Lung (tissue), 12 donors: Measurements from ENCODE around the gene CRYGN. TPM values are rescaled to one million over a fixed set of nuclear protein-coding genes. Genes with fewer than 3 reads are reported as not detected.

Experiments used
- ATAC-seq: fragments of 200-7000 bp; cut with Tn5 transposase; one replicate; pipeline ENCODE4 v1.9.1; 2020; ENCODE audit warnings: moderate number of reproducible peaks; ENCODE audit not compliant: insufficient read depth, low FRiP score
- DNase-seq, 3 donors: peaks; one replicate each; pipeline ENCODE4 v3.0.0-alpha.2; 2013 to 2017
- H3K27ac ChIP-seq, 2 donors: one replicate each; pipeline ENCODE4 v1.5.1; 2013; ENCODE audit warnings: mild to moderate bottlenecking in 2 of 2, moderate library complexity in 2 of 2, control low read depth in 1 of 2, inconsistent platforms in 1 of 2, low read depth in 1 of 2, low read length in 1 of 2
- H3K27me3 ChIP-seq, 3 donors: one replicate each; pipeline ENCODE4 v1.5.1; 2013; ENCODE audit warnings: low read length in 2 of 3; ENCODE audit not compliant: control insufficient read depth in 3 of 3, insufficient read depth in 3 of 3
- H3K36me3 ChIP-seq, 4 donors: one replicate each; pipeline ENCODE4 v1.5.1; 2013; ENCODE audit warnings: low read length in 4 of 4, mild to moderate bottlenecking in 1 of 4, moderate library complexity in 1 of 4; ENCODE audit not compliant: control insufficient read depth in 4 of 4, insufficient read depth in 4 of 4
- H3K4me1 ChIP-seq, 5 donors: one replicate each; pipeline ENCODE4 v1.5.1; 2013; ENCODE audit warnings: low read length in 5 of 5, mild to moderate bottlenecking in 2 of 5, moderate library complexity in 1 of 5; ENCODE audit not compliant: control insufficient read depth in 5 of 5, insufficient read depth in 5 of 5
- H3K4me3 ChIP-seq: one replicate; pipeline ENCODE4 v1.5.1; 2013; ENCODE audit warnings: mild to moderate bottlenecking, control low read depth, moderate library complexity
- H3K9ac ChIP-seq, 2 donors: one replicate each; pipeline ENCODE4 v1.5.1; 2013; ENCODE audit warnings: low read length in 2 of 2, control low read depth in 1 of 2; ENCODE audit not compliant: insufficient read depth in 1 of 2
- H3K9me3 ChIP-seq, 4 donors: one replicate each; pipeline ENCODE4 v1.5.1; 2013; ENCODE audit warnings: low read length in 3 of 4, mild to moderate bottlenecking in 1 of 4, moderate library complexity in 1 of 4; ENCODE audit not compliant: control insufficient read depth in 4 of 4, insufficient read depth in 3 of 4
- WGBS, 2 donors: extraction: QIAGEN DNeasy Blood & Tissue Kit; methylation state at CpG; one replicate each; pipeline ENCODE4 v1.1.7; 2013; 5-methylcytosine and 5-hydroxymethylcytosine counted together
- polyA plus RNA-seq, 2 donors: library from polyadenylated mRNA; stranded (reverse); fragments of 200-250 nt; gene quantifications; one replicate each; pipeline ENCODE4 v1.2.1, GENCODE V29; 2013
- total RNA-seq, 2 donors: library from RNA; depleted of rRNA in 1 of 2; stranded (reverse); fragments of >200 nt in 1 of 2; gene quantifications; one replicate each; pipeline ENCODE4 v1.2.1, GENCODE V29; 2014 to 2021
- TF ChIP-seq, protein P1 (sequence below): IDR thresholded peaks from 2 replicates; pipeline ENCODE4 v1.5.1; 2012; ENCODE audit warnings: mild to moderate bottlenecking; ENCODE audit errors: control extremely low read depth, extremely low read depth
- donor health status: control.
- donor health status: control.
- donor health status: Bipolar disorder and iron deficiency.
- donor health status: healthy.
- donor health status: DM: yes; HTN: yes; CAD: no.

CRYGN gene
- total and polyA plus RNA-seq, 4 donors: 0.07 to 0.34 (median 0.28) TPM; not detected in 1

GRCh38 chr7:151442776-151443496, 3.0 kb upstream of the CRYGN start:
- no peak for ATAC-seq
- 83 to 87% methylated on average over 10 of the region's 10 CpGs for WGBS, 2 donors

DNA sequence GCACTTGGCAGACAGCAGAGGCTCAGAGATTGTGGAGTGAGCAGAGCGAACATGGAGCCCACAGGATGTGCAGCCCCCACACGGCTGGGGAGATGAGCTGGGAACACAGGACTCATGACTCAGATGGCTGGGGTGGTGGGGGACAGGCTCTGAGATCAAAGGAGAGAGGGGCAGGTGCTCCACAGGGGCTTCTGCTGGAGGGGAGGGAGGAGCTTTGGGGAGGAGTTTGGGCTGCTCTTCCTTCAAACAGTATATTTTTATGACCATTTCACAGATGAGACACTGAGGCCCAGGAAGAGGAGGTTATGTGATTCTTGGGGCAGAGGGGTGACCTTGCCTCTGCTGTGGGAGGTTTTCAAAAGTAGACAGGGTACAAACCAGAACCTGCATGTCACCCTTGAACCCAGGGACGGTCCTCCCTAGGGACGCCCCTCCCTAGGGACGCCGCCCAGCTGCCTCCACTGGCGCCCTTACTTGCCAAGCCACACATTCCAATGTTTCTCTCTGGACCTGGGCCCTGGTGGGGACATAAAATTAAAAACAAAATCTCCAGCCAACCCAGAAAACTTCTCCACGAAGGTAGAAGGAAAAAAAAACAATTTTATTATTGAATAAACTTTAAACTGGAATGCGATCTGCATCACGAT, 981 bp upstream of the CRYGN start:
- H3K4me3 ChIP-seq: no peak overlapping the region
- 54 to 61% methylated on average over 10 of the region's 10 CpGs for WGBS, 2 donors
- H3K9ac ChIP-seq: no peak overlapping the region
- peaks cover 0 to 7% (median 0%) of the 10 kb centered on the region in 3 donors for H3K27me3 ChIP-seq
- ATAC-seq (no peak), DNase-seq (no peak)
- peaks cover 0 to 8% (median 7%) of the 10 kb centered on the region in 5 donors for H3K4me1 ChIP-seq
- no peaks in the 10 kb centered on the region for H3K36me3 ChIP-seq
- TF ChIP-seq, protein P1, sequence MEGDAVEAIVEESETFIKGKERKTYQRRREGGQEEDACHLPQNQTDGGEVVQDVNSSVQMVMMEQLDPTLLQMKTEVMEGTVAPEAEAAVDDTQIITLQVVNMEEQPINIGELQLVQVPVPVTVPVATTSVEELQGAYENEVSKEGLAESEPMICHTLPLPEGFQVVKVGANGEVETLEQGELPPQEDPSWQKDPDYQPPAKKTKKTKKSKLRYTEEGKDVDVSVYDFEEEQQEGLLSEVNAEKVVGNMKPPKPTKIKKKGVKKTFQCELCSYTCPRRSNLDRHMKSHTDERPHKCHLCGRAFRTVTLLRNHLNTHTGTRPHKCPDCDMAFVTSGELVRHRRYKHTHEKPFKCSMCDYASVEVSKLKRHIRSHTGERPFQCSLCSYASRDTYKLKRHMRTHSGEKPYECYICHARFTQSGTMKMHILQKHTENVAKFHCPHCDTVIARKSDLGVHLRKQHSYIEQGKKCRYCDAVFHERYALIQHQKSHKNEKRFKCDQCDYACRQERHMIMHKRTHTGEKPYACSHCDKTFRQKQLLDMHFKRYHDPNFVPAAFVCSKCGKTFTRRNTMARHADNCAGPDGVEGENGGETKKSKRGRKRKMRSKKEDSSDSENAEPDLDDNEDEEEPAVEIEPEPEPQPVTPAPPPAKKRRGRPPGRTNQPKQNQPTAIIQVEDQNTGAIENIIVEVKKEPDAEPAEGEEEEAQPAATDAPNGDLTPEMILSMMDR: no peak
- H3K27ac ChIP-seq: no peak overlapping the region
- no peaks in the 10 kb centered on the region for H3K9me3 ChIP-seq

More at GRCh38 chr7:151442776-151443496, 3.0 kb upstream of the CRYGN start:
- TF ChIP-seq, protein P1: no peak
- Histone ChIP-seq H3K27me3 (peaks cover 0 to 7% (median 0%) of the 10 kb centered on the region in 3 donors), H3K4me1 (peaks cover 0 to 8% (median 7%) of the 10 kb centered on the region in 5 donors), H3K36me3 (no peaks in the 10 kb centered on the region), H3K27ac (no peak overlapping the region), H3K4me3 (no peak overlapping the region), H3K9me3 (no peaks in the 10 kb centered on the region), H3K9ac (no peak overlapping the region)
- DNase-seq: no peak

GRCh38 chr7:151438864-151439601, 908 bp downstream of the CRYGN start:
- no peaks in the 10 kb centered on the region for H3K36me3 ChIP-seq
- DNase-seq (no peak), ATAC-seq (no peak)
- no peak overlapping the region for H3K9ac ChIP-seq
- H3K9me3 ChIP-seq: no peaks in the 10 kb centered on the region
- no peak overlapping the region for H3K4me3 ChIP-seq
- peaks cover 0 to 7% (median 0%) of the 10 kb centered on the region in 3 donors for H3K27me3 ChIP-seq
- peaks cover 0 to 8% (median 7%) of the 10 kb centered on the region in 5 donors for H3K4me1 ChIP-seq
- 82 to 83% methylated on average over 17 of the region's 17 CpGs for WGBS, 2 donors
- no peak overlapping the region for H3K27ac ChIP-seq
- TF ChIP-seq, protein P1: no peak
